D341Med (cell line): Measurements from ENCODE around the gene MRPS5.
"Not testable (repeated sequence)": the region's sequence is repeated elsewhere in the genome, so short reads cannot be mapped to it uniquely, and the experiment has no call there.

ENCODE experiments used
- DNase-seq: peaks from one replicate; pipeline ENCODE4 v3.0.0; 2012; ENCODE audit warnings: low spot score

MRPS5 gene

DNA sequence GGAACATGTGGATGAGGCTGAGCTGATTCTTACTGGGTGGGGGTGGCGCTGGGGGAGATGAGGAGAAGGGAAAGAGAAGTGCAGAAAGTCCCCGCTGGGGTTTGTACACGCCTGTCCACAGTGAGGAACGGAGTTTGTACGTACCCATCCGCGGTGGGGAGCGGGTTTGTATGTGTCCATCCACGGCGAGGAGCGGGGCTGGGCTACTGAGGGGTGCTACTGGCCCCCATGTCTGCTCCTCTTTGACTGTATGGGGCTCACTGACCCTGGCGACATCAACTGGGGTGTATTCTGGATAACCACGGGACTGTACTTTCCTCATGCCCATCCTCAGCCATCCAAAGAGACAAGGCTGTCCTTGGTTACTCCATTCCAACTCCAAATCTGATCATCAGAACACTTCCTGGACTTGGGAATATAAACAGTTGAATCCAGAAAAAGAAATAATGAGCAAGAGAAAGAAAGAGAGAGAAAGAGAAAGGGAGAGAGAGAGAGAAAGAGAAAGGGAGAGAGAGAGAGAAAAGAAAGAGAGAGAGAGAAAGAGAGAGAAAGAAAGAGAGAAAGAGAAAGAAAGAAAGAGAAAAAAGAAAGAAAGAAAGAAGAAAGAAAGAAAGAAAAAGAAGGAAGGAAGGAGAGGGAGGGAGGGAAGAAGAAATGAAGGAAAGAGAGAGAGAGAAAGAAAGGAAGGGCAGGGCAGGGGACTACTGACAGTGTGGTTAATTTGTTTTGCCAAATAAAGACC is 75.1 kb downstream of the MRPS5 start:
- no peak for DNase-seq

DNA sequence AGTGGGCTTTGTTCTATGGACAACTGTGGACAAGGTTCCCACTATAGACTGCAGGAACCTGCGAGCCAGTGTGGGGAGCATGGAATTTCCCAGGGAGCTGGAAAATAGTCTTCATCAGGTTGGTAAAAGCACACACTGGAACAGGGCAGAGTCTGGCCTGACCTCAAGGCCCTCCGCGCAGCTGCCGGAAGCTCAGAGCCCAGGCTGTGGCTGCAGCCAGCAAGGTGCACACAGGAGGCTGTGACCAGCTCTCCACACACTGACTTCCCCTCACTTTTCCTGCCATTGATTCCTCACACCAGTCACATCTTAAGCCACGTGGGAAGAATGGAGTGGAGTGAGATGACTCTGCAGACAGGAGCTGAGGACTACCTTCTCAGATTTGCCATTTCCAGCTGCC is 77.0 kb downstream of the MRPS5 start:
- no peak for DNase-seq

DNA sequence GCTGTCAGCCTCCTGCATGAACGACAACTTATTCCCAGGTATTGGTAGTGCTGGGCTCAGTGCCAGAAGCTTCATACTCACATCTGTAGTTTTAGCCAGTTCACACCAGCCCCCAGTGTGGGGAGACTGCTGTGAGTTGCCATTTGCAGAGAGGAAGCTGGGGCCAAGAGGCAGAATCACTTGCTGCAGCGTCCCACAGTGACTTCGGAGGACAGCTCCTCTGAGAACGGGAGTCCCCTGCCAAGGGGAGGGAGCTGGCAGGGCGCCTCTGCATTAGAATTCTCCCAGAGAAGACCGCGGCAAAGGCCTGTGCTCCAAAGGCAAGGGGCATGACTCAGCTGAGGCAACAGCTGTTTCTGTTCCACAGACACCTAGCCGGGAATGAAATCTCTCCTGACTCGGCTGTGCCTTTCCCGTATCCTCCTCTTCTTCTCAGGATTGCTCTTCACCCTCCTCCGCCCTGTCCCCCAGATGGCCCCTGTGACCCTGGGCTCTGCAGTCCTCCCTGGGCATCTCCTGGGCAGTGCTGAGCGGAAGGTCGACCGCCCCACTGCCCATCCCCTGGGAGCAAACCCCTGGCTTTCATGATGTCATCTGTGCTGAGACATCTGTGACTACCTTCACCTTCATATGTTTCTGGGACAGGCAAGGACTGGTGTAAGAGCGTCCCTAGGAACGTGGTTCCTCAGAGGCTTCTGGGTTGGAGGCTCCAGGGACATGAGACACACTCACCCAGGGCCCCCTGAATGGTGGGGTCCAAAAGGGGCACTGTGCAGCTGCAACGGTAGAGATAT is 78.1 kb downstream of the MRPS5 start:
- no peak for DNase-seq

DNA sequence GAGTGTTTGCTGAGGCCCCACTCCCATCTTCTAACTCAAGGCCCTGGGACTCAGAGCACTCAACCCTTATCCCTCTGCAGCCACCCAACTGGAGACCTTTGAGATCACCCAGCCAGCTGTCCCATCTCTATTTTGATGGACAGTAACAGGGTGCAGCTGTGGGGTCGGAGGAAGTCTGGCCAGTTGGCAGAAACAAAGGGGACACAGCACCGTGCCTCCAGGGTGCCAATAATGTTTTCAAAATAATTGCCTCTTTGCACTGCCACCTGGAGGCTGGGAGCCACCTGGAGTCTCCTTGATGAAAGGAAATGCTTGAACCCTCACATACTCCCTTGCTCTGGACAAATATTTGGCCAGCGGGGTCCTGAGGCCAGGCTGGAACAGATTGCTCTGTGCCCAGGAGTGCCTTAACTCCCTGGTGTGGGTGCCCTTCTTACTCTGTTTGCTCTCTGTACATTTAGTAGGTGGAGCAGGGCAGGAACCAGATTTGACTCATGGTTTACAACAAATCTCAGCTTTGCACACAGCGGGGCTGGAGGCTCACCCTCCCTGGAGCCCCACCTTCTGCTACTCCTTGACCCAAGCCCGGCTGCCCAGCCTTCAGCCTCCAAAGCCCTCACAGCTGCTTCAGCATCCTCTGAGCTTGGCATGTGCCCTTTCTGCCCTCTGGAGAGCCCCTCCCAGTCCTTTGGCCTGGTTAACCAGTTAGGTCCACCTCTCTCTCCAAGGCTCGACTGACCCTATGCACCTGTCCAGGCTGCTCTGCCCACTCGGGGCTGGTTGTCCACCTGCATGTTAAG is 78.9 kb downstream of the MRPS5 start:
- DNase-seq: no peak

DNA sequence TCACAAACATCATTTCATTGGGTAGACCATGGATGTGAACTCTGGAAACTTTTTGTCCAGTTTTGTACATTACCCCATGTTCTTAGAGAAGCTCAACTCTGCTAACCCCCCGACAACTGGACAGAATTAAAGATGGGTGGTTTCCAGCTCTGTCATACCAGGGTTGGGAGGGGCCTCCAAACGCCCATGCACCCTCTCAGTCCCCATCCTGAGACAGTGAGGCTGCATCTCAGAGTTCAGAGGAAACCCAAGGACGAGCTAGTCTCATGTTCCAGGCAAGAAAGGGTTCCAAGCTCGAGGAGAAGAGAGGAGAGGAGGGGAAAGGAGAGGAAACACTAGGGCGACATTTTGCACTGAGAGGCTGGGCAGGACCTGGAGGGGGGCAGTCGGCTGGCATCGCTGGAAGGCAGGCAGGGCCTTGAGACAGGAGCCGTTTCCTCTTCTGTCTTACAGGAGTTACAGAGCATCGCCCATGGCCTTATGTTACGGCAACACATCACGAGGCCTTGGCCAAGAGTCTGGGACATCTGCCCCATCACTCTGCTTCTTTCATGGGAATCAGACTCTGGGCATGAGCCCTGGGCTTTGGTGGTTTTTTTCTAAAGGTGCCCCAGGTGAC is 79.7 kb downstream of the MRPS5 start:
- DNase-seq: no peak

DNA sequence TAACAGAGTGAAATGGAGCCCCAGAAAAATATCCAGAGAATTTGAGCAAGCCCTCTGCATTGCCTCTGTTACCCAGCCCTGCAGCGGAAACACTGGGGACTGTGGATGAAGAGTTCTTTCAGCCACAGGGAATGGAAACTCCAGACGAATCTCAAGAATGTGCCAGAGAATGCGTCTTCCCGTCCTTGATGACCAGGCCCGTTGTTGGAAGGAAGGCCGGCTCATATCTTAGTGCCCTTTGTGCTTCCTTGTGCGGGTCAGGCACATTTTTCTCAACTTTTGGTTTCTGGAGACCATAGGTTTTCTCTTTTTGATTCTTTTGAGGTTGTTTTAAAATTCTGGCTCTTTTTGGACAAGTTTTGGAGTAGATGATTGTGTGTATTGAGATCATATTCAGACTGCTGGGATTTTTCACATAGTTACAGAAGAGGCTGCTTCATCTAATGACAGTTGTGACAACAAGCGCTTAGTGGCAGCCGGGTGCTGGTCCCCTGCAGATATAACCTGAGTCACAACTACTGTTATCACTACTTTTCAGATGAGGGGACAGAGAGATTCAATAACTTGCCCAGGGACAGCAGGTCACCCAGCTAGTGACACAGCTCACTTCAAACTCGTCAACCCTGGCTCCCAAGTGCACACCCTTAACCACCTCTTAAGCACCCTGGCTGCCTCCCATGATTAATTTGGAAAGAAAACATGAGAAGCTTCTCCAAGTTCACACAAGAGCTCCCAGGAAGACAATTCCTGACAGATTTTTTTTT is 80.4 kb downstream of the MRPS5 start:
- DNase-seq: no peak

DNA sequence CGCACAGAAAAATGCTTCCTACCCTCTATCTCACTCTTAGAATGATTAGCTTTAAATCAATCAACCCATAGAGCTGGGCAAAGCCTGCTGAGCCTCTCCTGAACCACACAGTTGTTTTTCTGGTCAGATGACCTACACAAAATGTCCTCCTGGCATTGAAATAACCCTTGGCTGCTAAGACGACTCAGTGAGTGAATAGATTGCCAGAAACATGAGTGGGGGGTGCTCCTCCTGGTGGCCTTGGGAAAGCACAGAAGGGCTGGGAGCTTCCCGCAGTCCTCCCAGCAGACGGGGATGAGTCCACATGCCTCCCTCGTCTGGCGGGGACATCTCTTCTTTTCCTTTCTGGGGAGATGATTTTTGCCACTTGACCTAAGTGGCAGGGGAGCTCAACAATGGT is 81.2 kb downstream of the MRPS5 start:
- no peak for DNase-seq

DNA sequence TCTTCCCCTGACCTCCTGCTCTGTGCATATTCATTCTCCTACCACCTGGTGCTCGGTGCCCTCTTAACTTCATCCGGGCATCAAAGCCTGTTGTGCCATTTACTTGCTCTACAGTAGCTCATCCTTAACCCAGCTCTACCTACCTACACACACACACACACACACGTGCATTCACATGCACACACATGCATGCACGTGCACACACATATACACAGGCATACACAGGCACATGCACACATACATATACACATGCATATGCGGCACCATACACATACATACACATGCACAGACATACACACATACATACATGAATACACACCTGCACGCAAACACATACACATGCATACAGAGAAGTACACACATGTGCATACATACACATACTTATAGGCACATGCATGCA is 81.6 kb downstream of the MRPS5 start:
- DNase-seq: no peak

DNA sequence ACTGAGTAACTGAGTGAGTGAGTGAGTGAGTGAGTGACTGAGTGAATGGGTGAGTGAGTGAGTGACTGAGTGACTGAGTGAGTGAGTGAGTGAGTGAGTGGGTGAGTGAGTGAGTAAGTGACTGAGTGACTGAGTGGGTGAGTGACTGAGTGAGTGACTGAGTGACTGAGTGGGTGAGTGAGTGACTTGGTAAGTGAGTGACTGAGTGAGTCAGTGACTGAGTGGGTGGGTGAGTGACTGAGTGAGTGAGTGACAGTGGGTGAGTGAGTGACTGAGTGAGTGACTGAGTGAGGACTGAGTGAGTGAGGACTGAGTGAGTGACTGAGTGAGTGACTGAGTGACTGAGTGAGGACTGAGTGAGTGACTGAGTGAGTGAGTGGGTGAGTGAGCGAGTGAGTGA is 82.2 kb downstream of the MRPS5 start:
- no peak for DNase-seq

DNA sequence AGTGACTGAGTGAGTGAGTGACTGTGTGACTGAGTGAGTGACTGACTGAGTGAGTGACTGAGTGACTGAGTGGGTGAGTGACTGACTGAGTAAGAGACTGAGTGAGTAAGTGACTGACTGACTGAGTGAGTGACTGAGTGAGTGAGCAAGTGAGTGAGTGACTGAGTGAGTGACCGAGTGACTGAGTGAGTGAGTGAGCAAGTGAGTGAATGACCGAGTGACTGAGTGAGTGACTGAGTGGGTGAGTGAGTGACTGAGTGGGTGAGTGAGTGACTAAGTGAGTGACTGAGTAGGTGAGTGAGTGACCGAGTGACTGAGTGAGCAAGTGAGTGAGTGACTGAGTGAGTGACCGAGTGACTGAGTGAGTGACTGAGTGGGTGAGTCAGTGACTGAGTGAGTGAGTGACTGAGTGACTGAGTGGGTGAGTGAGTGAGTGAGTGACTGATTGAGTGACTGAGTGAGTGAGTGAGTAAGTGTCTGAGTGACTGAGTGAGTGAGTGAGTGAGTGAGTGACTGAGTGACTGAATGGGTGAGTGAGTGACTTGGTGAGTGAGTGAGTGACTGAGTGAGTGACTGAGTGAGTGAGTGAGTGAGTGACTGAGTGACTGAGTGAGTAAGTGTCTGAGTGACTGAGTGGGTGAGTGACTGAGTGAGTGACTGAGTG is 82.8 kb downstream of the MRPS5 start:
- no peak for DNase-seq

DNA sequence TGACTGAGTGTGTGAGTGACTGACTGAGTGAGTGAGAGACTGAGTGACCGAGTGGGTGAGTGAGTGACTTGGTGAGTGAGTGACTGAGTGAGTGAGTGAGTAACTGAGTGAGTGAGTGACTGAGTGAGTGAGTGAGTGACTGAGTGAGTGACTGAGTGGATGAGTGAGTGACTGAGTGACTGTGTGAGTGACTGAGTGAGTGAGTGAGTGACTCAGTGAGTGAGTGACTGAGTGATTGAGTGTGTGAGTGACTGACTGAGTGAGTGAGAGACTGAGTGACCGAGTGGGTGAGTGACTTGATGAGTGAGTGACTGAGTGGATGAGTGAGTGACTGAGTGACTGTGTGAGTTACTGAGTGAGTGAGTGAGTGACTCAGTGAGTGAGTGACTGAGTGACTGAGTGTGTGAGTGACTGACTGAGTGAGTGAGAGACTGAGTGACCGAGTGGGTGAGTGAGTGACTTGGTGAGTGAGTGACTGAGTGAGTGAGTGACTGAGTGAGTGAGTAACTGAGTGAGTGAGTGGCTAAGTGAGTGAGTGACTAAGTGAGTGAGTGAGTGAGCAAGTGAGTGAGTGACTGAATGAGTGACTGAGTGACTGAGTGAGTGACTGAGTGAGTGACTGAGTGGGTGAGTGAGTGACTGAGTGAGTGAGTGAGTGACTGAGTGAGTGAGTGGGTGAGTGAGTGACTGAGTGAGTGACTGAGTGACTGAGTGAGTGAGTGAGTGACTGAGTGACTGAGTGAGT is 83.6 kb downstream of the MRPS5 start:
- DNase-seq: not testable (repeated sequence)

DNA sequence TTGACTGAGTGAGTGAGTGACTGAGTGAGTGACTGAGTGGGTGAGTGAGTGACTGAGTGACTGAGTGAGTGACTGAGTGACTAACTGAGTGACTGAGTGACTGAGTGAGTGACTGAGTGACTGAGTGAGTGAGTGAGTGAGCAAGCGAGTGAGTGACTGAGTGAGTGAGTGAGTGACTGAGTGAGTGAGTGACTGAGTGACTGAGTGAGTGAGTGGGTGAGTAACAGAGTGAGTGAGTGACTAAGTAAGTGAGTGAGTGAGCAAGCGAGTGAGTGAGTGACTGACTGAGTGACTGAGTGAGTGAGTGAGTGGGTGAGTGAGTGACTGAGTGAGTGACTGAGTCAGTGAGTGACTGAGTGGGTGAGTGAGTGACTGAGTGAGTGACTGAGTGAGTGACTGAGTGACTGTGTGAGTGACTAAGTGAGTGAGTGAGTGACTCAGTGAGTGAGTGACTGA is 84.2 kb downstream of the MRPS5 start:
- DNase-seq: no peak

DNA sequence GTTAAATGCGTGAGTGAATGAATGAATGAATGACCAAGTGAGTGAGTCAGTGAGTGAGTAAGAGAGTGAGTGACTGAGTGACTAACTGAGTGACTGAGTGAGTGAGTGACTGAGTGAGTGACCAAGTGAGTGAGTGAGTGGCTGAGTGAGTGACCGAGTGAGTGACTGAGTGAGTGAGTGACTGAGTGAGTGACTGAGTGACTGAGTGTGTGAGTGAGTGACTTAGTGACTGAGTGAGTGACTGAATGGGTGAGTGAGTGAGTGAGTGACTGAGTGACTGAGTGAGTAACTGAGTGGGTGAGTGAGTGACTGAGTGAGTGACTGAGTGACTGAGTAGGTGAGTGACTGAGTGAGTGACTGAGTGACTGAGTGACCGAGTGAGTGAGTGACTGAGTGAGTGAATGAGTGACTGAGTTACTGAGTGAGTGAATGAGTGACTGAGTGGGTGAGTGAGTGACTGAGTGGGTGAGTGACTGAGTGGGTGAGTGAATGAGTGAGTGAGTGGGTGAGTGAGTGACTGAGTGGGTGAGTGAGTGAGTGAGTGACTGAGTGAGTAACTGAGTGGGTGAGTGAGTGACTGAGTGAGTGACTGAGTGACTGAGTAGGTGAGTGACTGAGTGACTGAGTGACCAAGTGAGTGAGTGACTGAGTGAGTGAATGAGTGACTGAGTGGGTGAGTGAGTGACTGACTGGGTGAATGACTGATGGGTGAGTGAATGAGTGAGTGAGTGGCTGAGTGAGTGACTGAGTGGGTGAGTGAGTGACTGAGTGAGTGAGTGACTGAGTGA is 84.8 kb downstream of the MRPS5 start:
- DNase-seq: no peak
